HG02798 (cell line): Measurements from ENCODE around the gene SLC6A5.
"Not testable (repeated sequence)": the region's sequence is repeated elsewhere in the genome, so short reads cannot be mapped to it uniquely, and the experiment has no call there.

Source experiments
- ATAC-seq: cut with Tn5 transposase; IDR thresholded peaks from one replicate; pipeline ENCODE4 v1.9.1; 2021; ENCODE audit warnings: mild to moderate bottlenecking; ENCODE audit not compliant: unreplicated experiment, poor library complexity

SLC6A5 gene

DNA sequence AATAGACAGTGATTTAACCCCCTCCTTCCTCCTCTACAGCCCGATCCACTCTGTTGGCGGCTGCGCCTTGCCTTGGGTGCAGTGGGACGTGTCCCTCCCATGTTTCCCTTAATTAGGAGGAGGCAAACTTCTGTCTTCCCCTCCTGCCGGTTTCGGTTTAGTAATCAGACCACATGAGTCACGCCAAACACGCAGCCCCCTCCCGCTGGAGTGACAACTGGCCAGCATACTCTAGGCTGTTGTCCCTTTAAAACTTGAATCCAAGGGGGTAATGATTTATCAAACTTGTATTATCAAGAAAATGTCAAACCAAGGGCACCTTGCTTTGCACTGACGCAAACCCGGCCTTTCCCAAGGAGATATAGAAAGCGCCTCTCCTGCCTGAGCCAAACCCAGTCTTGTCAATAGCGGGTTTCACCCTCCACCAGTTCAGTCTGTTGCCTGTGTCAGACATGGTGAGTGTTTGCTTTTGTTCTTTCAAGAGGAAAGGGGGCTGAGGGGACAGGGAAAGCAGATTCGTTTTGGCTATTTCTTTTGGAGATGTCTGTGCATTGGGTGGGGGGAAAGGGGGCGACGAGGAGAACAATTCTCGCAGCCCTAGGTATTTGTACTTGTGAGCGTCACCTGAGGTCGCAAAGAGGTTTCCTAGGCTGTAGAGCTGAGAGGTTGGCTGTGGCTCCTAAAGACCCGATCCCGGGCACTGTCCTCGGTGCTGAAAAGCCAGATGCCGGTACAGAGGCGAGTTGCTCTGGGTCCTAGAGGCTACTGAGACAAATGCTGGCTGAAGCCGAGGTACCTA lies at the start of gene SLC6A5:
Gene SLC6A5, plus strand, starts transcription at position 388 of the 799 bp plus-strand sequence. Its CDS starts 65 bp downstream, at position 453.
- ATAC-seq = no peak

DNA sequence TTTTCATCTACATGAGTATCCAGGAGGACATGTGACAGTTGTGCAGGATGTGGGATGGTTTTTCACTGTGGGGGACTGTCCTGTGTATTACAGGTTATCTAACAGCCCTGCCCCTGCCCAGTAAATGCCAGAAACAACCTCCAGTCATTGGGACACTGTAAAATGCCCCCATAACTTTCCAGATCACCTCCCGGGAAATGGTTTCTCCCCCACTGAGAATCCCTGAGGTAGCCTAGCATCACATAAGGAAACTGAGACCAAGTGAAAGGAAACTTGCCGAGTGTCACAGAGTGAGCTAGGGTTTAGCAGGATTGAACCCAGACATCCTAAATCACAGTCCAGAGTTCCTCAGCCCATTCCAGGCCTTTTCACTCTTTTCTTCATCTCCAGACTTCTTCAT lies 48.3 kb upstream of the SLC6A5 start:
- no peak for ATAC-seq

DNA sequence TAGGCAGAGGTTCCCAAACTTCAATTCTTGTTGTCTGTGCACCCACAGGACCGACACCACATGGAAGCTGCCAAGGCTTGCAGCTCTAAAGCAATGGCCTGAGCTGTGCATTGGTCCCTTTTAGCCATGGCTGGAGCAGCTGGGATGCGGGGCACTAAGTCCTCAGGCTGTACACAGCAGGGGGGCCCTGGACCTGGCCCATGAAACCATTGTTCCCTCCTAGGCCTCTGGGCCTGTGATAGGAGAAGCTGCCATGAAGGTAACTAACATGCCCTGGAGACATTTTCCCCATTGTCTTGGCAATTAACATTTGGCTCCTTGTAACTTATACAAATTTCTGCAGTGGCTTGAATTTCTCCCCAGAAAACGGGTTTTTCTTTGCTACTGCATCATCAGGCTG lies 43.6 kb upstream of the SLC6A5 start:
- ATAC-seq = no peak

DNA sequence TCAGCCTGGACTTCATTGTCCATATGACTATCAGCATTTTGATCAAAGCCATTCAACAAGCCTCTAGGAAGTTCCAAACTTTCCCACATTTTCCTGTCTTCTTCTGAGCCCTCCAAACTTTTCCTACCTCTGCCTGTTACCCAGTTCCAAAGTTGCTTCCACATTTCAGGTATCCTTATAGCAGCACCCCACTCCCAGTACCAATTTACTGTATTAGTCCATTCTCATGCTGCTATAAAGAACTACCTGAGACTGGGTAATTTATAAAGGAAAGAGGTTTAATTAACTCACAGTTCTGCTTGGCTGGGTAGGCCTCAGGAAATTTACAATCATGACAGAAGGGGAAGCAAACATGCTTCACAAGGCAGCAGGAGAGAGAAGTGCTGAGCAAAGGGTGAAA lies 43.0 kb upstream of the SLC6A5 start:
- ATAC-seq = not testable (repeated sequence)

DNA sequence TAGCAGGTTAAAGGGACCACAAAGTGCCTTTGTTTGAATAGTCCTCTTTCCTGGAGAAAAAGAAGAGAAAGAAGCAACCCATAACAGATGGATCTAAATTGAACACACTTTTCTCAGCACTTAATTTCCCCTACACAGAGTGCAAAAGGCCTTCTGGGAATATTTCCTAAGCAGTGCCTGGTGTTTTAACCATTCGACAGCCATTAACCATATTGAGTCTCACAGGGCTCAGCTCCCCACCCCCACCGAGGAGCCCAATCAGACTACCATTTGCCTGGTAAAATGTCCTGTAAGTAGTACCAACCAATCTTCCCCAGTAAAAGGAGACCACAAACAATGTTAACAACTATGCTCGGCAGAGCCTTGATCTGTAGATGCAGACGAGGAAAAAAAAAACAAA lies 40.7 kb upstream of the SLC6A5 start:
- ATAC-seq = no peak

DNA sequence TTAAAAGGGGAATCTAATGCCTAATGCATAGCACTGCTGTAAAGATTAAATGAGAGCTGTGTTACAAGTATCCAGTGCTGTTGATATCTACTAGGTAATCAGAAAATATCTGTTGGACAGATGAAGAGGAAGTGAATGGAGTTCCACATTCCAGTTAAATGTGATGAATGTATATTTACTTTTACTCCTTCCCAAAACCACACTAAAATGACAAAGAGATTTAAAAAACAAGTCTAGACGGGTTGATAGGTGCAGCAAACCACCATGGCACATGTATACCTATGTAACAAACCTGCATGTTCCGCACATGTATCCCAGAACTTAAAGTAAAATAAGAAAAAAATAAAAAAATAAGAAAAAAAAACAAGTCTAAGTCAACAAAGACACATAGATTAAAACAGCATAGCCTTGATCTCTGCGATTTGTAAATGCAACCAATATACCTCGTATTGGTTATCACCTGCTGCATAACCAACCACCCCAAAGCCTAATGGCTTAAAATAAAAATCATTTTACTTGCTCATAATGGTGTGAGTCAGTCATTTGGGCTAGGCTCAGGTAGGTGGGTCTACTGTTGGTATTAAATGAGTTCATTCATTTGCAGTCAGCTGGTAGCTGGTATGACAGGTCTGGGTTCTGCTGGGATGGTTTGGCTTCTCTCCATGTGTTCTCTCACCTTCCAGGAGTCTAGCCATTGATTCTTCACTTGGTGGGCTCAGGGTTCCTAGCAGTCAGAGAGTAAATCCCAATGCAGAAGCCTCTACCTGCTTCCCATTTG lies 39.7 kb upstream of the SLC6A5 start:
- no peak for ATAC-seq

DNA sequence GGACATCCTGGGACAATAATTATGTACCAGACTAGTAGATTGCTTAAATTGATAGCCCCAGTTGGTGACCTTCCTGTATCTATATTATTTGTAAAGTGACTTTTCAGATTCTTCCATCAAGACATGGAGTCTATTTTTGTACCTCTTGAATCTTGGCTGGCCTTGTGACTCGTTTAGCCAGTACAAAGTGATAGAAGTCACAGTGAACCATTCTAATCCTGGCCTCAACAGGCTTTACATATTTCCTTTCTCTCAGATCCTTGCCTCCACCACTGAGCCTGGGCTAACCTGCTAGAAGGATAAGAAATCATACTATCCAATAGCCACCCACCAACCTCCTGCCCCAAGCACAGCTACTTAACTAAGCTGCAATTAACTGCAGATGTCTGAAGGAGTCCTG lies 37.5 kb upstream of the SLC6A5 start:
- no peak for ATAC-seq

DNA sequence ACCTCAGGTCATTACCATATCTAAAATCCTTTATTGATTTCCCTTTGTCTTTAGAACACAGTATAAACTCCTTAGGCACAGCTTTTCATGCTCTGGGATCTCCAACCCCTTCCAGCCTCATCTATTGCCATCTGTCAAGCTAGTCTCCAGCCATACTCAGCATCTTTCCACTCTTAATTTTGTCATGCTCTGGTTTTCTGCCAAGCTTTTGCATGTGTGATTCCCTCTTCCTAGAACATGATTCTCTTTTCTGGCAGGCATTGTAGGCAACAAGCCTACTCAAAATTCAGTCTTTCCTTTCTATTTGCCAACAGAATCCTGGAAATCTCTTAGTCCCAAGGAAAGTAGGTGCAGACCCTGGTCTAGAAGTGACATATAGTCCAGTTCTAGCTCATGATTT lies 35.5 kb upstream of the SLC6A5 start:
- no peak for ATAC-seq

DNA sequence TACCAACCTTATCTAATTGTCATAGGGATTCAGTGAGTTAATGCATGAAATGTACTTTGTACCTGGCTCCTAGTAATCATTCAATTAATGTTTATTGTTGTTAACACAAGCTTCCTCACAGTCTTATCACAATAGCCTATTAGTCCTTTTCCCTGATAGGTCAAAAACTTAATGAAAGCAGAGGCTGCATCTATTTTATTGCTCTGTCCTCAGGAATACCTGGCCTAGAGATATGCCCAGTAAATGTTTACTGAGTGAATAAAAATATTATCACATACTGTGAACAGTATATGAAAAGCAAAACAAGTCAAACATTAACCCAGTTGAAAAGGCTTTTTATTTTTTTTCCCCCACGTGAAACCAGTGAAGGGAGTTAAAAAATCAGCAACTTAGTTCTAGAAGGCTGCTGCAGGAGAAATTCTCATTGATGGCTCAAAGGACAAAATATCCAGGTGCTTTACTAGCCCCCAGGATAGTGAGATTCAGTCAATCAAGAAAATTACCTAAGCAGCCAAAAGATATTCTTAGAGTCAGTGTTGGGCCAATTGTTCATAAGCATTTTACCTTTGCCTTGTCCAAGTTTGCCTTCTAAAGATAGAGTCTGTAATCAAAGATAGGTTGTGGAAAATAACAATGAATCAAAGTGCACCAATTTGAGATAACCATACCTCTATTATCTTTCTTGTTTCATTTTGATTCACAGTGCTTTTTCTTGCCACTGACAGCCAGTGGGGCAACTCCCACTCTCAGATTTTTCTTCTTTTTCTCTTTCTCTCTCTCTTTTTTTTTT lies 34.4 kb upstream of the SLC6A5 start:
- ATAC-seq = no peak

DNA sequence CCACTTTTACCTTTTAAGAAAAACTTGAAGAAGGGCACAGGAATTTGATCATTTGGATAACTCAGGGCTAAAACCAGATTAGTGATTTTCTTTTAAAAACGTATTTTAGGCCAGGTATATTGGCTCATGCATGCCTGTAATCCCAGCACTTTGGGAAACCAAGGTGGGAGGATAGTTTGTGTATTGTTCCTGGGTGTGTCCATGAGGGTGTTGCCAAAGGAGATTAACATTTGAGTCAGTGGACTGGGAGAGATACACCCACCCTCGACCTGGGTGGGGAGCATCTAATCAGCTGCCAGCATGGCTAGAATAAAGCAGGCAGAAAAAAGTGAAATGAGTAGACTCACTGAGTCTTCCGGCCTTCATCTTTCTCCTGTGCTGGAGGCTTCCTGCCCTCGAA lies 33.3 kb upstream of the SLC6A5 start:
- ATAC-seq = not testable (repeated sequence)

DNA sequence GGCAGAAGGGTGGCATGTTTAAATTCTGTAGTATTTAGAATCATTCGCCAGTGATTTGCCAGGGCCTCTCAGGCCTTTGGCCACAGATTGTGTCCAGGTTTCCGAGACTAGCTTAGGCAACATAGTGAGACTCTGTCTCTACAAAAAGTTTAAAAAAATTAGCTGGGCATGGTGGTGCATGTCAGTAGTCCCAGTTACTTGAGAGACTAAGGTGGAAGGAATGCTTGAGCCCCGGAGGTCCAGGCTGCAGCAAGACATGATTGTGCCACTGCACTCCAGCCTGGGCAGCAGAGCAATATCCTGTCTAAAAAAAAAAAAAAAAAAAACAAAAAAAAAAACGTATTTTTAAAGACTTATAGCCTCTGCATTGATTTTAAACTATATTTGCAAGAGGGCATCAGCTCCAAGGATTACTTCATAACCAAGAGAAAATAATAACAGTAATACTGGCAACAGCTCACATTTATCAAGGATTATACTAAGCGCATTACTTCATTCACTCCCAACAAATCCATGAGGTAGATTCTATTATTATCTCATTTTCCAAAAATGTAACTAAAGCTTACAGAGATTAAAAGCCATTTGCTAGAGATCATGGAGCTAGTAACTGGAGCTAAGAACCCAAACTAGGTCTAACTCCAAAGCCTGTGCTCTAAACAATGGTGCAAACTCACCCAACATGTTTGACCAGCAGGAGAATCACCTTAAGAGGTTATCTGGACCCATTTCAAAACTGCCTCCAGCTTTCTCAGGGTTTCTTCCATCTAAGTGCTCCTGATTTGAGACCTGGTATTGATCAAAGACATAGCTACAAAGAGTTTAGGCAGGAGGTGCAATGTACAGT lies 32.6 kb upstream of the SLC6A5 start:
- ATAC-seq = no peak

DNA sequence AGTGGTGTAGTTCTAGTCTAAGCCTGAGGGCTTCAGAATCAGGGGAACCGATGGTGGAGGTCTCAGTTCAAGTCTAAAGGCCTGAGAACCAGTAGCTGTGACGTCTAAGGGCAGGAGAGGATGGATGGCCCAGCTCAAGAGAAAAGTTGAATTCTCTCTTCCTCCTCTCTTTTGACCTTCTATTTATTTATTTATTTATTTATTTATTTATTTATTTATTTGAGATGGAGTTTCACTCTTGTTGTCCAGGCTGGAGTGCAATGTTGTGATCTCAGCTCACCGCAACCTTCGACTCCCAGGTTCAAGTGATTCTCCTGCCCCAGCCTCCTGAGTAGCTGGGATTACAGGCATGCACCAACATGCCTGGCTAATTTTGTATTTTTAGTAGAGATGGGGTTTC lies 19.7 kb upstream of the SLC6A5 start:
- not testable (repeated sequence) for ATAC-seq

DNA sequence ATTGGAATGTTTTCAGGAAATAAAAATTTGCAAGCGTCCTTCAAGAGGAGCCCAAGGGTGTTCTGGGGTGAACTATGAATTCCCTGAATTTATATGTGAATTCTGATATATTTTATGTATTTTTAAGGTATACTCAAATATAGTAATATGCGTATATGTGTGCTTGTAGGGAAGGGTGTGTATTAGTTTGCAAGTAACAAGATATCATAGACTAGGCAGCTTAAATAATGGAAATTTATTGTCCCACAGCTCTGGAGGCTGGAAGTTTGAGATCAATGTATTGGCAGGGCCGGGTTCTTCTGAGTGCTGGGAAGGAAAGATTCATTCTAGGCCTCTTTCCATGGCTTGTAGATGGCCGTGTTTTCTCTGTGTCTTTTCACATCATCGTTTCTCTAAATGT lies 16.2 kb upstream of the SLC6A5 start:
- no peak for ATAC-seq

DNA sequence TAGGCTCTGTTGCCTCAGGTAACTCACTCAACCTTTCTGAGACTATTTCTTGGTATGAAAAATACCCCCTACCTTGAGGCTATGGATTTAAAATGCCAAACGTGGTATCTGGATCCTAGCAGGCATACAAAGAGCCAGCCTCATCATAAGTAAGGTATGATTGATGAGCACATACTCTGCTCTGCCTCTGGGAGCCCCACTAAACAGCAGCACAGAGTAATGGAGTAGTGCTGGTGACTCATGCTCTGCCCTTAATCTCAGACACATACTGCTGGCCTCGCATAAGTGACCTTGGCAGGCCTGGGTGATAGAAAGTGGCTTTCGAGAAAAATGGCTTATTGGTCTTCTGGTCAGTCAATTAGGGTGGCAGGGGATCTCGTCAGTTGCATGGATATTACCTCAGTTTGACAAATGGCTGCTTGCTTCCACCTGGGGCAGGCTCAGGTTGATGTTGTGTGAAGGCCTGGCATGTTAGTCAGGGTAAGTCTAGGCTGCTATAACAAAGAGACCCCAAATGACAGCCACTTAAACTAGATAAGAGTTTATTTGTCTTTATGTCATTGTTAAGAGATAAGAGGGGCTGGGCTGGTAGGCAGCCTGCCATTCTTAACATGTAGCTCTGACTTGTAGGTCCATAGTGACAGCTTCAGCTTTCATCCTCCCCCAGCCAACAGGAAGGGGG lies 15.2 kb upstream of the SLC6A5 start:
- ATAC-seq = no peak

DNA sequence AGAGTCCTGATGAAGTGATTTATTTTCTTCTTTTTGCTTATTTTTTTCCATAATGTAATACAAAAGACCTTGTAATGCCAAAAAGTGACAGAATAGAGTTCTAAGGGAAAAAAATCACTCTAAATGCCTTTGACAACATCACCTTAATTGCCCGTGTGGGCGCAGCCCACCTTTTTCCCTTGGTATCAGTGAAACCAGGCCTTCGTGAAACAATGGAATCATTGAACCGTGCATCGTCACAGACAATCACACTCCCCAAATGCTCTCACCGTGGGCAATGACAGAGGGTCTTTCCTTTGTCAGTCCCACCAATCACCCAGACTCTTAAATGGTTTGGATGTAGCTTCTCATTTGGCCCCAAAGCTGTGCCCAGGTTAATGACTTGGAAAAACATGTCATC lies 9.6 kb upstream of the SLC6A5 start:
- ATAC-seq = no peak

DNA sequence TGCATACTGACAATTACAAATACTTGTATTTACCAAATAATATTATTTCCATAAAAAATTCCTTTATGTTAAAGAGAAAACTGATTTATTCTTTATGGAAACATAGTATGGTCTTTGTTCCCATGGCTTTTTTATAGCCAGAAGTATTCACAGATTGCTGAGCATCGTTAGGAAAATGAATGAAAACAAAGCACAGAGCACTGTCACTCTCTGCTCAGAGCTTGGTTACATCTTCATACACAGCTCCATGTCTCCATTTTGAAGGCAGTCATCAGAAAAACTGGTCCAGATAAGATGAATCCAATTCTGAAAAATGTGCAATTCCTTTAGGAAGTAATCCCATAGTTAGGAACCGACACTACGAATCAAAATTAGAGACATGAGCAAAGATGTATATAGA lies 9.0 kb upstream of the SLC6A5 start:
- ATAC-seq = no peak

DNA sequence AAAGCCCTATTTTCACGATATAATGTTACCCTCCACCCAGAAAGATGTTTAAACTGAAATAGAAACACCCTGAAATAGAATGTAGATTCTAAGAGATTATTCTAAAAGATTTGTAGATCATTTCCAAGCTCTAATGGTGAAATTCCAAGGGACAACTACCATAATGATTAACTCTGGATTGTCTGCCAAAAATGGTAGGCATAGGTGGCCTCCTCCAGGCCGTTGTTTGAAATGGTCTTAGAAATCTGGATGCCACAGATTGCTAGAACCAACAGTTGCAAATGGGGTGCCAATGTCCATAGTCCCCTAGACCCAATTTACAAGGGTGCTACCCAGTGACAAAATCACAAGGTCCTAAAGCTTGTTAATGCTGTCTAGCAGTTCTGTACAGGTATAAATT lies 6.7 kb upstream of the SLC6A5 start:
- no peak for ATAC-seq

DNA sequence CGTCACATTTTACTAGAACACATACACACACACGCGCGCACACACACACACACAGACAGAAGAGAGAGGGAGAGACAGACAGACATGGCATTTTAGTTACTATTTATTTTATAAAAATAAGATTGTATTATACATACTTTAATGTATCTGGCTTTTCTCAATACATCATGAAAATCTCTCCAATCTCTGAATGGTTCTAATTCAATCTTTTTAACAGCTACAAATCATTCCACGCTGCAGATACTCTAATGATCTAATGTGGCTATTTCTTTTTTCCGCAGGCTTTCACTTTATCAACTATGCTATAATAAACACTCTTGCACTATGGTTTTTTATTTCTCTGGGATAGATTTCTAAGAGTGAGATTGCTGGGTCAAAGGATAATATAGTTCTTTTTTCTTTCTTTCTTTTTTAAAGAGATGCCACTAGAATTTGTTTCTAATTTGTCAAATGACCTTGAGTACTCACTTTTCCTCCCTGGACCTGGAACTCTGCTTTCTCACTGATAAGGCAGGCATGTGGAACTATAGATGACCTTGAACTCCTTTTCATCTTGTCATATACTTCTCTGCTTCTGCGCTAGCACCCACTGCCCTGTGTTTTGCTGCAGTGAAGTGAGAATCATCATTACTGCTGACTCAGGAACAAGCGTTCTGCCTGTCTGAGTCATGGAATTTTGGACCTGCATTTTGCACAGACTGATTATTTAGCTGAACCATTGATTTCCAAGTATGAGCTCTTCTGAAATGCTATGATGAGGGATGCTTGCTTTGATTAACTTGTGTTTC lies 4.9 kb upstream of the SLC6A5 start:
- ATAC-seq = no peak

DNA sequence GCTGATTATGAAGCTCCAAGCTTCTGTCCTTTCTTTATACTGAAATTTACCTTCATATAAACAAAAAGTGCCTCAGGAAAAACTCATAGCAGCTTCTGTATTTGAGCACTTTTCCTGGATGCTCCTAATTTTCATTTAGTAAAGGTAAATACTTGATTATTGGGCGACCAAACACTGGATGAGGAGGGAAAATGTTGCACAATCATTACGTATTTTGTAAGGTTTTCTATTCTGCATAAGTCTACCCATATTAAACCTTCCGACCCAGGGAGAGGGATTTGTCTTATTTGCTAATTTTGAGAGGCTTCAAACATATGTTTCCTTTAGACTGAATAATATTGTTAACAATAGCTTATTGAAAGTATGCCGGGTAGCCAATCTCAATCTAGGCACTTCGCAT lies 4.3 kb upstream of the SLC6A5 start:
- ATAC-seq = no peak
